KMS-11 (cell line): ENCODE measurements around the gene ACACA.

Experiments used
- H2AFZ ChIP-seq: fragments of 200-600 bp; sonication (generic); 2 replicates; pipeline ENCODE4 v1.6.1; 2016; ENCODE audit warnings: antibody characterized with exemption, mixed run types, low read depth
- H3K27ac ChIP-seq: fragments of 200-600 bp; sonication (generic); 2 replicates; pipeline ENCODE4 v1.6.1; 2016; ENCODE audit warnings: mild to moderate bottlenecking, mixed run types
- H3K27me3 ChIP-seq: fragments of 200-600 bp; sonication (generic); 2 replicates; pipeline ENCODE4 v1.6.1; 2017; ENCODE audit warnings: mild to moderate bottlenecking, low read depth, mixed run types, moderate library complexity; ENCODE audit not compliant: insufficient read depth
- H3K36me3 ChIP-seq: fragments of 200-600 bp; sonication (generic); 2 replicates; pipeline ENCODE4 v1.6.1; 2017; ENCODE audit warnings: mild to moderate bottlenecking, mixed run types; ENCODE audit not compliant: insufficient read depth
- H3K4me1 ChIP-seq: fragments of 200-600 bp; sonication (generic); 2 replicates; pipeline ENCODE4 v1.6.1; 2016; ENCODE audit warnings: mild to moderate bottlenecking, low read depth, mixed run types; ENCODE audit not compliant: poor library complexity, severe bottlenecking
- H3K4me2 ChIP-seq: fragments of 200-600 bp; sonication (generic); 2 replicates; pipeline ENCODE4 v1.7.0; 2016; ENCODE audit warnings: mild to moderate bottlenecking, mixed run types
- H3K4me3 ChIP-seq: fragments of 200-600 bp; sonication (generic); IDR thresholded peaks from 2 replicates; pipeline ENCODE4 v1.6.1; 2017; ENCODE audit warnings: low read depth, low read length, mixed read lengths; ENCODE audit not compliant: insufficient read depth
- H3K79me2 ChIP-seq: fragments of 200-600 bp; sonication (generic); 2 replicates; pipeline ENCODE4 v1.6.1; 2016; ENCODE audit warnings: low read depth, mixed run types; ENCODE audit not compliant: insufficient read depth
- H3K9ac ChIP-seq: fragments of 200-600 bp; sonication (generic); 2 replicates; pipeline ENCODE4 v1.6.1; 2016; ENCODE audit warnings: mild to moderate bottlenecking, mixed run types
- H4K20me1 ChIP-seq: fragments of 200-600 bp; sonication (generic); 2 replicates; pipeline ENCODE4 v1.6.1; 2016; ENCODE audit warnings: mild to moderate bottlenecking, mixed run types; ENCODE audit not compliant: insufficient read depth
- CTCF ChIP-seq: fragments of 200-600 bp; sonication (generic); conservative IDR thresholded peaks from 2 replicates; pipeline ENCODE4 v1.6.1; 2017; ENCODE audit warnings: low read depth, mild to moderate bottlenecking, antibody characterized with exemption, low read length, moderate library complexity, mixed read lengths

ACACA gene

GRCh38 chr17:37110746-37111145 lies 295.9 kb downstream of the ACACA start:
- no peaks in the 10 kb centered on the region for H3K4me1 ChIP-seq
- no peaks in the 10 kb centered on the region for H3K79me2 ChIP-seq
- H3K9ac ChIP-seq, result no peak overlapping the region
- no peaks in the 10 kb centered on the region for H3K27me3 ChIP-seq
- H2AFZ ChIP-seq, result no peak overlapping the region
- H3K36me3 ChIP-seq, result no peaks in the 10 kb centered on the region; the same call in 1 of the 2 replicates
- H4K20me1 ChIP-seq, result no peaks in the 10 kb centered on the region
- TF ChIP-seq CTCF, result no peak
- no peak overlapping the region for H3K4me3 ChIP-seq
- no peak overlapping the region for H3K27ac ChIP-seq
- H3K4me2 ChIP-seq, result no peak overlapping the region

GRCh38 chr17:37109731-37110710 lies 296.6 kb downstream of the ACACA start:
- no peak for TF ChIP-seq CTCF
- Histone ChIP-seq H4K20me1 (no peaks in the 10 kb centered on the region), H3K9ac (no peak overlapping the region), H3K36me3 (no peaks in the 10 kb centered on the region; the same call in 1 of the 2 replicates), H3K4me3 (no peak overlapping the region), H3K27ac (no peak overlapping the region), H2AFZ (no peak overlapping the region), H3K4me2 (no peak overlapping the region), H3K27me3 (no peaks in the 10 kb centered on the region), H3K4me1 (no peaks in the 10 kb centered on the region), H3K79me2 (no peaks in the 10 kb centered on the region)

GRCh38 chr17:37109106-37109505 lies 297.5 kb downstream of the ACACA start:
- Histone ChIP-seq H3K4me3 (no peak overlapping the region), H3K79me2 (no peaks in the 10 kb centered on the region), H4K20me1 (no peaks in the 10 kb centered on the region), H3K27me3 (no peaks in the 10 kb centered on the region), H3K4me2 (no peak overlapping the region), H3K4me1 (no peaks in the 10 kb centered on the region), H3K27ac (no peak overlapping the region), H2AFZ (no peak overlapping the region), H3K36me3 (no peaks in the 10 kb centered on the region; the same call in 1 of the 2 replicates), H3K9ac (no peak overlapping the region)
- TF ChIP-seq CTCF, result no peak

- no peak overlapping the region for H3K4me2 ChIP-seq
- H3K4me1 ChIP-seq, result no peaks in the 10 kb centered on the region
- no peaks in the 10 kb centered on the region for H3K27me3 ChIP-seq
- no peak for TF ChIP-seq CTCF
- no peaks in the 10 kb centered on the region; the same call in 1 of the 2 replicates for H3K36me3 ChIP-seq
- H3K27ac ChIP-seq, result no peak overlapping the region
- H3K79me2 ChIP-seq, result no peaks in the 10 kb centered on the region
- H3K9ac ChIP-seq, result no peak overlapping the region
- H2AFZ ChIP-seq, result no peak overlapping the region
- H4K20me1 ChIP-seq, result no peaks in the 10 kb centered on the region
- H3K4me3 ChIP-seq, result no peak overlapping the region
Observed at GRCh38 chr17:37107406-37108083, 299.1 kb downstream of the ACACA start.
